IMR-90 (cell line): ENCODE measurements around the gene POLA2. TPM values are rescaled to one million over a fixed set of nuclear protein-coding genes. Genes with fewer than 3 reads are reported as not detected.
A peak's percentile ranks its signal among the peaks of the same experiment; 100 is the strongest.

Experiments
- ATAC-seq: fragments of 200-7000 bp; cut with Tn5 transposase; 2 replicates; pipeline ENCODE4 v1.9.1; 2020; ENCODE audit warnings: low read depth, mild to moderate bottlenecking, moderate library complexity
- BruUV-seq: library from RNA; stranded (reverse); fragments of 400-500 nt; replicated peaks from 2 replicates; lab custom pipeline; 2021; lab: Mats Ljungman, UMichigan
- CTCF ChIA-PET: fragments of 300-600 bp; formaldehyde crosslinking; extraction: SDS; loops from one replicate; lab custom pipeline; 2021; ENCODE audit warnings: antibody characterized with exemption; lab: Yijun Ruan, JAX
- POLR2A ChIA-PET: fragments of 300-600 bp; sonication (Branson Sonifier 250); formaldehyde crosslinking; loops from one replicate; lab custom pipeline; 2022; ENCODE audit warnings: antibody characterized with exemption; ENCODE audit not compliant: unreplicated experiment; lab: Charles Lee
- DNase-seq: peaks from one replicate; pipeline ENCODE4 v3.0.0; 2013
- H2AFZ ChIP-seq: replicated peaks from 2 replicates; pipeline ENCODE3; 2013; ENCODE audit warnings: low read length, mild to moderate bottlenecking; ENCODE audit not compliant: poor library complexity
- H2AK5ac ChIP-seq: 2 replicates; pipeline ENCODE4 v1.6.1; 2013; ENCODE audit warnings: low read depth, low read length, inconsistent platforms
- H2AK9ac ChIP-seq: replicated peaks from 2 replicates; pipeline ENCODE3; 2013; ENCODE audit warnings: mild to moderate bottlenecking, low read depth, low read length, moderate library complexity; ENCODE audit not compliant: poor library complexity
- H2BK120ac ChIP-seq: 2 replicates; pipeline ENCODE4 v1.6.1; 2013; ENCODE audit warnings: low read depth, low read length, inconsistent platforms
- H2BK15ac ChIP-seq: 3 replicates; pipeline ENCODE4 v1.6.1; 2013; ENCODE audit warnings: low read depth, low read length, inconsistent platforms
- H2BK20ac ChIP-seq: 2 replicates; pipeline ENCODE4 v1.6.1; 2013; ENCODE audit warnings: low read depth, mild to moderate bottlenecking, inconsistent platforms, low read length, moderate library complexity
- H2BK5ac ChIP-seq: 2 replicates; pipeline ENCODE4 v1.6.1; 2013; ENCODE audit warnings: mild to moderate bottlenecking, low read depth, low read length, inconsistent platforms; ENCODE audit not compliant: poor library complexity, severe bottlenecking
- H3K14ac ChIP-seq: replicated peaks from 2 replicates; pipeline ENCODE4 v1.6.1; 2013; ENCODE audit warnings: low read depth, low read length, inconsistent platforms
- H3K18ac ChIP-seq: 2 replicates; pipeline ENCODE4 v1.6.1; 2013; ENCODE audit warnings: low read depth, low read length, control low read depth
- H3K23ac ChIP-seq: 2 replicates; pipeline ENCODE4 v1.6.1; 2013; ENCODE audit warnings: low read depth, low read length, inconsistent platforms
- H3K27ac ChIP-seq: 2 replicates; pipeline ENCODE4 v1.5.1; 2013; ENCODE audit warnings: mild to moderate bottlenecking, control low read depth, low read length; ENCODE audit not compliant: insufficient read depth
- H3K27me3 ChIP-seq: 2 replicates; pipeline ENCODE4 v1.6.1; 2013; ENCODE audit warnings: low read length; ENCODE audit not compliant: control insufficient read depth, insufficient read depth
- H3K36me3 ChIP-seq: 2 replicates; pipeline ENCODE4 v1.6.1; 2013; ENCODE audit warnings: low read length, mixed read lengths; ENCODE audit not compliant: control insufficient read depth, insufficient read depth
- H3K4ac ChIP-seq: 2 replicates; pipeline ENCODE4 v1.6.1; 2013; ENCODE audit warnings: low read depth, low read length, inconsistent platforms
- H3K4me1 ChIP-seq: 2 replicates; pipeline ENCODE4 v1.6.1; 2013; ENCODE audit warnings: low read length, mixed read lengths; ENCODE audit not compliant: control insufficient read depth, insufficient read depth
- H3K4me2 ChIP-seq: 2 replicates; pipeline ENCODE4 v1.6.1; 2013; ENCODE audit warnings: low read depth, mild to moderate bottlenecking, control low read depth, low read length, moderate library complexity
- H3K4me3 ChIP-seq: 2 replicates; pipeline ENCODE4 v1.5.1; 2013; ENCODE audit warnings: low read depth, mild to moderate bottlenecking, control low read depth, low read length, moderate library complexity; ENCODE audit not compliant: insufficient read depth
- H3K56ac ChIP-seq: 2 replicates; pipeline ENCODE4 v1.6.1; 2013; ENCODE audit warnings: low read length, inconsistent platforms; ENCODE audit not compliant: insufficient read depth; ENCODE audit errors: extremely low read depth
- H3K79me1 ChIP-seq, 2 experiments: 2 replicates each; pipeline ENCODE4 v1.6.1; 2013; ENCODE audit warnings: low read length in 2 of 2, inconsistent platforms in 1 of 2, low read depth in 1 of 2
- H3K9ac ChIP-seq: 2 replicates; pipeline ENCODE4 v1.6.1; 2013; ENCODE audit warnings: low read depth, low read length, control low read depth
- H3K9me1 ChIP-seq: 2 replicates; pipeline ENCODE4 v1.6.1; 2013; ENCODE audit warnings: low read length, inconsistent platforms; ENCODE audit not compliant: insufficient read depth
- H3K9me3 ChIP-seq: 2 replicates; pipeline ENCODE4 v1.6.1; 2013; ENCODE audit warnings: low read length; ENCODE audit not compliant: control insufficient read depth, insufficient read depth
- H4K20me1 ChIP-seq: 2 replicates; pipeline ENCODE4 v1.6.1; 2013; ENCODE audit warnings: low read length, inconsistent platforms; ENCODE audit not compliant: insufficient read depth
- H4K5ac ChIP-seq: 2 replicates; pipeline ENCODE4 v1.6.1; 2013; ENCODE audit warnings: mild to moderate bottlenecking, low read depth, low read length, control low read depth
- H4K8ac ChIP-seq, 2 experiments: 2 replicates each; pipeline ENCODE4 v1.6.1; 2013; ENCODE audit warnings: low read depth in 2 of 2, low read length in 2 of 2, control low read depth in 1 of 2, inconsistent platforms in 1 of 2
- H4K91ac ChIP-seq: 2 replicates; pipeline ENCODE4 v1.6.1; 2013; ENCODE audit warnings: low read depth, low read length, inconsistent platforms; ENCODE audit not compliant: insufficient read depth
- BHLHE40 ChIP-seq: fragments of 150-350 bp; IDR thresholded peaks from 2 replicates; pipeline ENCODE4 v1.6.1; 2016; ENCODE audit warnings: mild to moderate bottlenecking, low read depth, low read length
- CEBPB ChIP-seq: IDR thresholded peaks from 2 replicates; pipeline ENCODE4 v1.6.1; 2012; ENCODE audit warnings: low read depth, low read length, improper control_type of control experiment
- CHD1 ChIP-seq: IDR thresholded peaks from 2 replicates; pipeline ENCODE4 v1.6.1; 2012; ENCODE audit warnings: low read depth, low read length, improper control_type of control experiment
- CTCF ChIP-seq: conservative IDR thresholded peaks from 2 replicates; pipeline ENCODE4 v1.5.1; 2012; ENCODE audit warnings: mild to moderate bottlenecking, low read depth, low read length, improper control_type of control experiment
- MXI1 ChIP-seq: IDR thresholded peaks from 2 replicates; pipeline ENCODE4 v1.6.1; 2012; ENCODE audit warnings: low read depth, mild to moderate bottlenecking, low read length, moderate library complexity, borderline replicate concordance
- NFE2L2 ChIP-seq: fragments of 150-350 bp; IDR thresholded peaks from 2 replicates; pipeline ENCODE4 v1.6.1; 2016; ENCODE audit warnings: low read depth, mild to moderate bottlenecking, low read length
- POLR2A ChIP-seq: IDR thresholded peaks from 2 replicates; pipeline ENCODE4 v1.6.1; 2012; ENCODE audit warnings: mild to moderate bottlenecking, low read depth, low read length
- RAD21 ChIP-seq: IDR thresholded peaks from 2 replicates; pipeline ENCODE4 v1.6.1; 2012; ENCODE audit warnings: low read length, improper control_type of control experiment
- RCOR1 ChIP-seq: IDR thresholded peaks from 2 replicates; pipeline ENCODE4 v1.6.1; 2012; ENCODE audit warnings: mild to moderate bottlenecking, low read length, improper control_type of control experiment; ENCODE audit not compliant: insufficient replicate concordance
- SMC3 ChIP-seq: fragments of 150-350 bp; IDR thresholded peaks from 2 replicates; pipeline ENCODE4 v1.6.1; 2016; ENCODE audit warnings: low read depth, mild to moderate bottlenecking, antibody characterized with exemption, low read length, moderate library complexity
- WGBS, 2 experiments: methylation state at CpG; one replicate each; pipeline versions ENCODE4 v1.1.5 to v1.1.7; 2013; ENCODE audit warnings: missing lambda C conversion rate in 2 of 2; ENCODE audit not compliant: insufficient read length in 1 of 2; ENCODE audit errors: extremely low coverage in 2 of 2; 5-methylcytosine and 5-hydroxymethylcytosine counted together
- dilution Hi-C: fragments of 300-500 bp; cut with HindIII; formaldehyde crosslinking; loops from one replicate; pipeline ENCODE4 v1.14.3; 2018; ENCODE audit warnings: low sequenced_read_pairs; ENCODE audit not compliant: unreplicated experiment
- in situ Hi-C: fragments of 300-500 bp; cut with MboI; formaldehyde crosslinking; loops from 3 replicates; pipeline ENCODE4 v1.14.3; 2019; ENCODE audit warnings: low sequenced_read_pairs, inconsistent platforms, mixed read lengths
- intact Hi-C: fragments of 100-400 bp; cut with micrococcal nuclease; formaldehyde crosslinking; loops from 2 replicates; pipeline ENCODE4 v1.10.0; 2022
- polyA plus RNA-seq, 3 experiments: library from polyadenylated mRNA; depleted of rRNA; stranded (reverse); fragments of >200 nt; gene quantifications; 2 replicates each; pipeline ENCODE4 v1.2.3, GENCODE V29; 2012; ENCODE audit warnings: low replicate concordance in 1 of 3
- total RNA-seq: library from RNA; depleted of rRNA; stranded (reverse); fragments of >200 nt; gene quantifications from 2 replicates; pipeline ENCODE4 v1.2.3, GENCODE V29; 2012

Gene POLA2
- total and polyA plus RNA-seq, 2 of the 4 experiments (the other 2 are of a cell fraction): 14.2 to 17.3 TPM

GRCh38 chr11:65292890-65293289 is 31.1 kb downstream of the POLA2 start:
- Histone ChIP-seq H3K4me1 (peaks cover 43% of the 10 kb centered on the region), H2AFZ (no peak overlapping the region), H4K20me1 (0 out of 2 replicates have a peak, but pooled peaks cover under 1% of the 10 kb centered on the region), H3K9ac (peak overlapping the region; percentile 73; the same call in 1 of the 2 replicates), H3K56ac (peak overlapping the region; percentile 89; the same call in 1 of the 2 replicates), H4K8ac (peak overlapping the region; percentile 84 to 99), H3K4me2 (peak overlapping the region; percentile 72; the same call in 1 of the 2 replicates), H2BK20ac (peak overlapping the region; percentile 93), H3K23ac (peak overlapping the region; percentile 81; the same call in 1 of the 2 replicates), H3K4me3 (no peak overlapping the region), H3K9me3 (no peaks in the 10 kb centered on the region), H3K18ac (peak overlapping the region; percentile 96), H3K4ac (peak overlapping the region; percentile 94), H3K27ac (peak overlapping the region; percentile 94), H2BK15ac (peak overlapping the region; percentile 98; the same call in 2 of the 3 replicates), H2AK9ac (no peak overlapping the region), H4K5ac (peak overlapping the region; percentile 93), H2AK5ac (peak overlapping the region; percentile 99), H3K14ac (peak overlapping the region; percentile 86), H3K27me3 (no peaks in the 10 kb centered on the region), H2BK5ac (peak overlapping the region; percentile 94), H3K9me1 (peaks cover 27% of the 10 kb centered on the region), H3K36me3 (0 out of 2 replicates have a peak, but pooled peaks cover 3% of the 10 kb centered on the region), H3K79me1 (peaks cover 14 to 54% of the 10 kb centered on the region in 2 experiments), H4K91ac (peak overlapping the region; percentile 99), H2BK120ac (peak overlapping the region; percentile 93)
- no TSS peak for BruUV-seq
- DNase-seq (no peak), ATAC-seq (no peak)
- POLR2A ChIA-PET: interaction anchor here (0.6 to 1.1 kb wide), 4 partner anchors 10 to 208 kb away, joined by 3 to 11 read pairs (median 6); no protein-coding TSS in a partner anchor
- WGBS, 2 experiments: 94% methylated on average over 3 of the region's 5 CpGs; no CpG with 5 or more reads in 1 of the 2 experiments
- dilution Hi-C loops: no loop called here
- in situ Hi-C loops: no loop called here
- TF ChIP-seq CHD1 (no peak), NFE2L2 (no peak), RAD21 (no peak), CEBPB (no peak), SMC3 (no peak), CTCF (no peak), RCOR1 (no peak), BHLHE40 (no peak), MXI1 (no peak), POLR2A (no peak)
- intact Hi-C loops: no loop called here
- CTCF ChIA-PET: interaction anchor here (5.4 kb wide), 1 partner anchor 24 kb away, joined by 44 read pairs; the partner anchor contains the start of gene CDC42EP2
